ENCODE measurements around the gene HSPB2. TPM values are rescaled to one million over a fixed set of nuclear protein-coding genes. Genes with fewer than 3 reads are reported as not detected.
A peak's percentile ranks its signal among the peaks of the same experiment; 100 is the strongest.

HSPB2 gene
- total RNA-seq, 1 experiment from 2014 or later = not detected

DNA sequence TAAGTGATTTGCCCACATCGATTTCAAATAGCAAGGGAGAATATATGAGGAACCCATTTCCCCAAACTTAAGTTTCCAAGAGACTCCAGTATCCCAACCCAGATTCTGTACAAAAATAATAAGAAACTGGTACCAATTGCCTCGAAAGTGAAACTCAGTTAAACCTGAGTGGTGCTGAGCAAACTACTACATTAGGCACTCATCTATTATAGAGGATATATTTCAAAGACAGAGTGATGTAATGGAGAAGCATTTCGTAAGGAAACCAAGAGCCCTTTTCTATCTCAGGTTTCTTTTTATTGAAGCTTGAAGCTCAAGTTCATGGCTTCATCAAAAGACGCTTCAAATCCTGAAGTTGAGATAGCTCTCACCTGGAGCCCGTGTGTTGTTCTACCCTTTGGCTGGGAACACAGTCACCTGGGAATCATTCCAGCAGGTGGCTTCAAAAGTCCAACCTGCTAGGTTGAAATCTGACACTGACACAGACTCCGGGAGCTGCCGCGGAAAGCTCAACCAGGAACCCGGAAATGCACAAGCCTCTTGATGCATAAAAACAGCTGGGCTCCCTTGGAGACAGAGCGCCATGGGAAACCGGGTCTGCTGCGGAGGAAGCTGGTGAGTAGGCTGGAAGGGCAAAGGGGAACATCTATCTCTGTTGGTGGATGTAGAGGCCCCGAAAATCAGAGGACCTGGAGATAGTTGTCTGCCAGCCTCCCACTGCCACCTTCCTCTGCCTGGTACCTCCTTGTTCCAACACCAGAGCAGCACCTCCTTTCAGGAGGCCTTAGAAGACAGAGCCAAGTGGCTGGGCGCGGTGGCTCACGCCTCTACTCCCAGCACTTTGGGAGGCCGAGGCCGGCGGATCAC is 6.1 kb downstream of the HSPB2 start, which contains the start of gene C11orf52:
Gene C11orf52 (plus strand): TSS at position 524 of the 867 bp plus-strand sequence. CDS start 60 bp downstream, at position 584.
- Histone ChIP-seq H2AFZ (ENCODE audit: low read length) (no peak within 1 kb of the TSS), H3K9me3 (ENCODE audit: low read length) (no peaks in the 10 kb centered on the region), H3K4me2 (ENCODE audit: low read depth, low read length, poor library complexity, severe bottlenecking) (no peak within 1 kb of the TSS), H3K4me1 (ENCODE audit: low read length) (peaks cover 4% of the 10 kb centered on the region), H3K27ac (ENCODE audit: low read length) (no peak within 1 kb of the TSS), H3K27me3 (ENCODE audit: low read length) (no peaks in the 10 kb centered on the region), H3K9me2 (replicated peaks; ENCODE audit: insufficient read depth, low read length) (no peaks in the 10 kb centered on the region), H3K36me3 (ENCODE audit: insufficient read depth, low read length) (no peaks in the 10 kb centered on the region), H3K79me2 (ENCODE audit: low read length) (no peaks in the 10 kb centered on the region), H3K9ac (ENCODE audit: low read length) (no peak within 1 kb of the TSS), H3K4me3 (ENCODE audit: low read length) (no peak within 1 kb of the TSS), H4K20me1 (ENCODE audit: insufficient read depth, low read depth, low read length) (no peaks in the 10 kb centered on the region)
- DNase-seq = no peak

- no peak for DNase-seq
- no peak overlapping the region for H2AFZ ChIP-seq (ENCODE audit: low read length)
- H3K9ac ChIP-seq (ENCODE audit: low read length) = no peak overlapping the region
- H3K9me2 ChIP-seq (replicated peaks; ENCODE audit: insufficient read depth, low read length) = no peaks in the 10 kb centered on the region
- H3K4me1 ChIP-seq (ENCODE audit: low read length) = peaks cover 4% of the 10 kb centered on the region
- H3K36me3 ChIP-seq (ENCODE audit: insufficient read depth, low read length) = no peaks in the 10 kb centered on the region
- no peak overlapping the region for H3K4me2 ChIP-seq (ENCODE audit: low read depth, low read length, poor library complexity, severe bottlenecking)
- no peaks in the 10 kb centered on the region for H4K20me1 ChIP-seq (ENCODE audit: insufficient read depth, low read depth, low read length)
- no peaks in the 10 kb centered on the region for H3K27me3 ChIP-seq (ENCODE audit: low read length)
- no peak overlapping the region for H3K4me3 ChIP-seq (ENCODE audit: low read length)
- no peaks in the 10 kb centered on the region for H3K79me2 ChIP-seq (ENCODE audit: low read length)
- no peaks in the 10 kb centered on the region for H3K9me3 ChIP-seq (ENCODE audit: low read length)
- no peak overlapping the region for H3K27ac ChIP-seq (ENCODE audit: low read length)
Measured at GRCh38 chr11:111920908-111921307, 8.4 kb downstream of the HSPB2 start.

- no peaks in the 10 kb centered on the region for H4K20me1 ChIP-seq (ENCODE audit: insufficient read depth, low read depth, low read length)
- no peak overlapping the region for H3K4me2 ChIP-seq (ENCODE audit: low read depth, low read length, poor library complexity, severe bottlenecking)
- no peaks in the 10 kb centered on the region for H3K9me3 ChIP-seq (ENCODE audit: low read length)
- no peaks in the 10 kb centered on the region for H3K9me2 ChIP-seq (replicated peaks; ENCODE audit: insufficient read depth, low read length)
- H3K4me3 ChIP-seq (ENCODE audit: low read length) = no peak overlapping the region
- no peaks in the 10 kb centered on the region for H3K27me3 ChIP-seq (ENCODE audit: low read length)
- H3K27ac ChIP-seq (ENCODE audit: low read length) = no peak overlapping the region
- no peaks in the 10 kb centered on the region for H3K36me3 ChIP-seq (ENCODE audit: insufficient read depth, low read length)
- DNase-seq = no peak
- peaks cover 11% of the 10 kb centered on the region for H3K4me1 ChIP-seq (ENCODE audit: low read length)
- H3K9ac ChIP-seq (ENCODE audit: low read length) = no peak overlapping the region
- H2AFZ ChIP-seq (ENCODE audit: low read length) = no peak overlapping the region
- no peaks in the 10 kb centered on the region for H3K79me2 ChIP-seq (ENCODE audit: low read length)
Measured at GRCh38 chr11:111921541-111922230, 9.2 kb downstream of the HSPB2 start.

- no peak overlapping the region for H3K9ac ChIP-seq (ENCODE audit: low read length)
- H3K4me2 ChIP-seq (ENCODE audit: low read depth, low read length, poor library complexity, severe bottlenecking) = no peak overlapping the region
Measured at GRCh38 chr11:111922803-111923202, 10.3 kb downstream of the HSPB2 start.

DNA sequence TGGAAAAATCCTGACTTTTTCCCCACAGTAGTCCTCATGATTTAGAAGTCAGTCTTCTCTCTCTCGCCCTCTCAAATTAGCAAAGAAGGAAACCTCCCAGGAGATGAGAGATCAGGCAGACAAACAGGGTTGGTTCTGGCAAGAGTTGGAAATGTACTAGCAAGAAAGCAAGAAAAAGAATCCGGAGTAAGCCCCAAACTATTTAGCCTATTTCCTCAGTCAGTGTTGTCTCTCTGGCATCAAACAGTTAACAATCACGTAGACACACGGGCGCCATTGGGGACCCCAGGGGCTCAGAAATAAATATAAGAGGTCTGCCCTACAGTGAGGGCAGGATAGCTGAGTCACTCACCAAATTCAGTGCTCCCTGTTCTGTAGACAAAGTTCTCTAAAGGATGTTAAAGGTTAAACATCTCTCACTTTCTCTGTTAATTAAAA is 10.8 kb downstream of the HSPB2 start:
- H3K9me2 ChIP-seq (replicated peaks; ENCODE audit: insufficient read depth, low read length) = no peaks in the 10 kb centered on the region
- no peak overlapping the region for H3K4me3 ChIP-seq (ENCODE audit: low read length)
- no peak overlapping the region for H3K9ac ChIP-seq (ENCODE audit: low read length)
- DNase-seq = no peak
- H3K27ac ChIP-seq (ENCODE audit: low read length) = no peak overlapping the region
- no peaks in the 10 kb centered on the region for H3K9me3 ChIP-seq (ENCODE audit: low read length)
- H4K20me1 ChIP-seq (ENCODE audit: insufficient read depth, low read depth, low read length) = no peaks in the 10 kb centered on the region
- no peaks in the 10 kb centered on the region for H3K27me3 ChIP-seq (ENCODE audit: low read length)
- H3K4me2 ChIP-seq (ENCODE audit: low read depth, low read length, poor library complexity, severe bottlenecking) = no peak overlapping the region
- H2AFZ ChIP-seq (ENCODE audit: low read length) = peak overlapping the region; percentile 24; the same call in 1 of the 2 replicates
- H3K4me1 ChIP-seq (ENCODE audit: low read length) = peaks cover 14% of the 10 kb centered on the region
- H3K79me2 ChIP-seq (ENCODE audit: low read length) = no peaks in the 10 kb centered on the region
- H3K36me3 ChIP-seq (ENCODE audit: insufficient read depth, low read length) = no peaks in the 10 kb centered on the region

More at GRCh38 chr11:111922803-111923202, 10.3 kb downstream of the HSPB2 start:
- no peaks in the 10 kb centered on the region for H3K9me3 ChIP-seq (ENCODE audit: low read length)
- H4K20me1 ChIP-seq (ENCODE audit: insufficient read depth, low read depth, low read length) = no peaks in the 10 kb centered on the region
- no peaks in the 10 kb centered on the region for H3K9me2 ChIP-seq (replicated peaks; ENCODE audit: insufficient read depth, low read length)
- peaks cover 14% of the 10 kb centered on the region for H3K4me1 ChIP-seq (ENCODE audit: low read length)
- no peaks in the 10 kb centered on the region for H3K36me3 ChIP-seq (ENCODE audit: insufficient read depth, low read length)
- H2AFZ ChIP-seq (ENCODE audit: low read length) = 0 out of 2 replicates have a peak overlapping the region, but pooled peaks have one; percentile 24
- DNase-seq = no peak
- H3K79me2 ChIP-seq (ENCODE audit: low read length) = no peaks in the 10 kb centered on the region
- no peak overlapping the region for H3K4me3 ChIP-seq (ENCODE audit: low read length)
- no peaks in the 10 kb centered on the region for H3K27me3 ChIP-seq (ENCODE audit: low read length)
- no peak overlapping the region for H3K27ac ChIP-seq (ENCODE audit: low read length)

- H3K36me3 ChIP-seq (ENCODE audit: insufficient read depth, low read length) = no peaks in the 10 kb centered on the region
- H3K4me2 ChIP-seq (ENCODE audit: low read depth, low read length, poor library complexity, severe bottlenecking) = no peak overlapping the region
- H3K27me3 ChIP-seq (ENCODE audit: low read length) = no peaks in the 10 kb centered on the region
- no peak for DNase-seq
- no peak overlapping the region for H3K27ac ChIP-seq (ENCODE audit: low read length)
- no peaks in the 10 kb centered on the region for H3K79me2 ChIP-seq (ENCODE audit: low read length)
- no peaks in the 10 kb centered on the region for H3K9me2 ChIP-seq (replicated peaks; ENCODE audit: insufficient read depth, low read length)
- no peaks in the 10 kb centered on the region for H3K9me3 ChIP-seq (ENCODE audit: low read length)
- no peak overlapping the region for H3K4me3 ChIP-seq (ENCODE audit: low read length)
- peaks cover 14% of the 10 kb centered on the region for H3K4me1 ChIP-seq (ENCODE audit: low read length)
- no peak overlapping the region for H3K9ac ChIP-seq (ENCODE audit: low read length)
- no peak overlapping the region for H2AFZ ChIP-seq (ENCODE audit: low read length)
- no peaks in the 10 kb centered on the region for H4K20me1 ChIP-seq (ENCODE audit: insufficient read depth, low read depth, low read length)
Measured at GRCh38 chr11:111923951-111924350, 11.4 kb downstream of the HSPB2 start.

DNA sequence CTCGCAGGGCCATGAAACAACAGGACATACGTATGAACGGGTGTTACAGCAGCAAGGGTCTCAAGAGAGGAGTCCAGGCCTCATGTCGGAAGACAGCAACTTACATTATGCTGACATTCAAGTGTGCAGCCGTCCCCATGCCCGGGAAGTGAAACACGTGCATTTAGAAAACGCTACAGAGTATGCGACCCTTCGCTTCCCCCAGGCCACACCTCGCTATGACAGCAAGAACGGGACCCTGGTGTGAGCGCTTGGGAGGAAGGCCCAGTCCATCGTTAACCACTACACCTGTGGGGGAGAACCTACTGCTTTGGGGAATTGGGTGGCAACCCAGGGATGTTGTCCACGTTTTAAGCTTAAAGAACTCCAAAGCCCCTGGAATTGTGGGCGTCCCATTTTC is 13.4 kb downstream of the HSPB2 start:
- H3K4me3 ChIP-seq (ENCODE audit: low read length) = peak overlapping the region; percentile 68
- H3K9me3 ChIP-seq (ENCODE audit: low read length) = no peaks in the 10 kb centered on the region
- no peaks in the 10 kb centered on the region for H3K36me3 ChIP-seq (ENCODE audit: insufficient read depth, low read length)
- H2AFZ ChIP-seq (ENCODE audit: low read length) = no peak overlapping the region
- no peaks in the 10 kb centered on the region for H3K79me2 ChIP-seq (ENCODE audit: low read length)
- no peaks in the 10 kb centered on the region for H3K27me3 ChIP-seq (ENCODE audit: low read length)
- peak overlapping the region; percentile 89 for H3K4me2 ChIP-seq (ENCODE audit: low read depth, low read length, poor library complexity, severe bottlenecking)
- peaks cover 14% of the 10 kb centered on the region for H3K4me1 ChIP-seq (ENCODE audit: low read length)
- peak overlapping the region; percentile 72 for H3K9ac ChIP-seq (ENCODE audit: low read length)
- no peaks in the 10 kb centered on the region for H4K20me1 ChIP-seq (ENCODE audit: insufficient read depth, low read depth, low read length)
- H3K9me2 ChIP-seq (replicated peaks; ENCODE audit: insufficient read depth, low read length) = no peaks in the 10 kb centered on the region
- H3K27ac ChIP-seq (ENCODE audit: low read length) = no peak overlapping the region
- no peak for DNase-seq

All from Karpas-422 (cell line).